Spinal cord (tissue), 10 donors: ENCODE data around the gene ATF5. TPM values are rescaled to one million over a fixed set of nuclear protein-coding genes. Genes with fewer than 3 reads are reported as not detected.

Experiments
- DNase-seq, 6 donors: peaks; one replicate each; pipeline versions ENCODE4 v3.0.0 to v3.0.0-alpha.2; 2013 to 2015; ENCODE audit warnings: low spot score in 6 of 6, low read depth in 4 of 6
- H3K27ac ChIP-seq: one replicate; pipeline ENCODE4 v1.5.1; 2013; ENCODE audit warnings: low read depth, low read length, control low read depth
- H3K27me3 ChIP-seq: one replicate; pipeline ENCODE4 v1.6.1; 2013; ENCODE audit warnings: low read length; ENCODE audit not compliant: control insufficient read depth, insufficient read depth
- H3K36me3 ChIP-seq: one replicate; pipeline ENCODE4 v1.6.1; 2013; ENCODE audit warnings: low read length; ENCODE audit not compliant: control insufficient read depth, insufficient read depth
- H3K4me1 ChIP-seq: one replicate; pipeline ENCODE4 v1.6.1; 2013; ENCODE audit warnings: low read length; ENCODE audit not compliant: control insufficient read depth, insufficient read depth
- H3K4me3 ChIP-seq: one replicate; pipeline ENCODE4 v1.5.1; 2013; ENCODE audit warnings: low read depth, low read length, control low read depth
- H3K9me3 ChIP-seq: one replicate; pipeline ENCODE4 v1.6.1; 2013; ENCODE audit warnings: low read length; ENCODE audit not compliant: control insufficient read depth, insufficient read depth
- WGBS: methylation state at CpG from one replicate; pipeline ENCODE4 v1.1.5; 2013; ENCODE audit warnings: missing lambda C conversion rate; ENCODE audit not compliant: insufficient coverage; 5-methylcytosine and 5-hydroxymethylcytosine counted together
- long read RNA-seq, 4 donors: transcript quantifications; one replicate each; lab custom pipeline, GENCODE V29; 2026
- polyA plus RNA-seq, 2 donors: library from polyadenylated mRNA; unstranded; fragments of 120-200 nt; gene quantifications; one replicate each; pipeline ENCODE4 v1.2.1, GENCODE V29; 2013; ENCODE audit not compliant: insufficient read length in 2 of 2
- total RNA-seq, 2 donors: library from RNA; depleted of rRNA in 1 of 2; stranded (reverse); fragments of 120-200 nt in 1 of 2; fragments of >200 nt in 1 of 2; gene quantifications; one replicate each; pipeline versions ENCODE4 v1.2.3 to v1.2.4, GENCODE V29; 2013 to 2014
- donor health status: healthy.

ATF5 gene, protein sequence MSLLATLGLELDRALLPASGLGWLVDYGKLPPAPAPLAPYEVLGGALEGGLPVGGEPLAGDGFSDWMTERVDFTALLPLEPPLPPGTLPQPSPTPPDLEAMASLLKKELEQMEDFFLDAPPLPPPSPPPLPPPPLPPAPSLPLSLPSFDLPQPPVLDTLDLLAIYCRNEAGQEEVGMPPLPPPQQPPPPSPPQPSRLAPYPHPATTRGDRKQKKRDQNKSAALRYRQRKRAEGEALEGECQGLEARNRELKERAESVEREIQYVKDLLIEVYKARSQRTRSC
- 1 to 10 TPM; 2.6 to 7.2 TPM for total RNA-seq
- 10 to 100 TPM; 19.0 to 19.5 TPM for polyA plus RNA-seq
- long read RNA-seq, donor 1, partial matches to known transcripts: 5 of 9 reads
- long read RNA-seq, donor 1, other reads (novel, unspliced or antisense): 0 of 9 reads
- long read RNA-seq, donor 2, partial matches to known transcripts: 0 of 1 reads
- long read RNA-seq, donor 2, other reads (novel, unspliced or antisense): 0 of 1 reads
- long read RNA-seq, donor 3, partial matches to known transcripts: 0 of 4 reads
- long read RNA-seq, donor 3, other reads (novel, unspliced or antisense): 0 of 4 reads
- long read RNA-seq, donor 4, transcript ATF5-201 (3 exons, 2,069 nt): major isoform, 7 of 18 reads
- long read RNA-seq, donor 4, partial matches to known transcripts: 7 of 18 reads
- long read RNA-seq, donor 4, other reads (novel, unspliced or antisense): 0 of 18 reads

DNA sequence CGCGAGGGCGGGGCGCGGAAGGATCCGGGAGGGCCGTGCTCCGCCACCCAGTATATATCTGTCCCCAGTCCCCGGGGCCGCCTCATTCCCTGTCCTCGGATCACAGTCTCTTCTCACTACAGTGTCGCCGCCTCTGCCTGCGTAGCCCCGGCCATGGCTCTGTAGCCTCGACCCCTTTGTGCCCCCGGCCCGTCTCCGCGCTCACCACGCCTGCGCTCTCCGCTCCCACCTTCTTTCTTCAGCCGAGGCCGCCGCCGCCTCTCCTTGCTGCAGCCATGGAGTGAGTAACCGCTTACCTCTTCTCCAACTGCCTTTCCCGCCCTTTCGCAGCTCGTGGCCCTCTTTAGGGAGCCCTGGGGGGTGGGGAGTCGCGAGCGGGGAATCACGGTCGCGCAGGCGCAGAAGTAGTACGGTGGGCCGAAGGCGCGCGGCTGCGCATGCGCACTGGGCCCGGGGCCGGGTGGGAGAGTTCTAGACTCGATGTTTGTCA is at the start of gene ATF5, which contains the start of gene NUP62:
TSS of gene ATF5 (plus strand) at position 85 of the 490 bp plus-strand sequence. CDS start 1,646 bp downstream, outside the sequence.
TSS of gene NUP62 (minus strand) at position 384 of the 490 bp plus-strand sequence. CDS start 19,697 bp downstream, outside the sequence.
- Histone ChIP-seq H3K4me1 (peaks cover 24% of the 10 kb centered on the region), H3K36me3 (peaks cover 42% of the 10 kb centered on the region), H3K4me3 (peak within 1 kb of the TSS; percentile 96), H3K27ac (peak within 1 kb of the TSS; percentile 98), H3K27me3 (no peaks in the 10 kb centered on the region), H3K9me3 (no peaks in the 10 kb centered on the region)
- WGBS: under 1% methylated on average over 47 of the region's 48 CpGs
- peak in 3 of 6 donors; percentile 12 to 97 (median 12) for DNase-seq

DNA sequence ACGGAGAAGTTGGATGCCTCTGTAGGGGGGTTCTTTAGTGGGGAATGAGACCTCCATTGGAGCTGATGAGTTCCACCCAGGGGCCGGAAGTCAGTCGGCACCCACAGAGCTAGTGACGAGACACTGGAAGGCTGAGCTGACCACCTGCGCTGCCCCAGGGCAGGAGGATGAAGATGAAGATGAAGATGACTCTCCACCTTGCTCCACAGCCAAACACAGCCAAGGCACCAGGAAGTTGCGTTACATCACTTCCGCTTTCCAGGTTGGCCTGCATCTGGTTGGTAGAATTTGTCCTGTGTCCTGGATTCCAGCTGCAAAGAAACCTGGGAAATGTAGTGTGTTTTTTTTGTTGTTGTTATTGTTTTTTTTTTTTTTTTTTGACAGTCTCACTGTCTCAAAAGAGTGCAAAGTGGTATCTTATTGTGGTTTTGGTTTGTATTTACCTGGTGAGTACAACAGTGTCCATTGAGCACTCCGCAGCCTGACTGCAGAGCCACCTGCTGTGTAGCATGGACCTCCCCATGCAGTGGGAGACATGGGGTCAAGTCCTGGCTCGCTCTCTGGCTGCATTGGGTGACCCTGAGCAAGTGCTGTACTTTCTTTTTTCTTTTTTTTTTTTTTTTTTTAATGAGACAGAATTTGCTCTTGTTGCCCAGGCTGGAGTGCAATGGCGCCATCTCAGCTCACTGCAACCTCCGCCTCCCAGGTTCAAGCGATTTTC is 49.6 kb upstream of the ATF5 start:
- no peaks in the 10 kb centered on the region for H3K9me3 ChIP-seq
- H3K27me3 ChIP-seq: no peaks in the 10 kb centered on the region
- H3K4me3 ChIP-seq: no peak overlapping the region
- no peak overlapping the region for H3K27ac ChIP-seq
- peaks cover 69% of the 10 kb centered on the region for H3K36me3 ChIP-seq
- 94% methylated on average over 7 of the region's 12 CpGs for WGBS
- peaks cover 23% of the 10 kb centered on the region for H3K4me1 ChIP-seq
- DNase-seq: no peak

DNA sequence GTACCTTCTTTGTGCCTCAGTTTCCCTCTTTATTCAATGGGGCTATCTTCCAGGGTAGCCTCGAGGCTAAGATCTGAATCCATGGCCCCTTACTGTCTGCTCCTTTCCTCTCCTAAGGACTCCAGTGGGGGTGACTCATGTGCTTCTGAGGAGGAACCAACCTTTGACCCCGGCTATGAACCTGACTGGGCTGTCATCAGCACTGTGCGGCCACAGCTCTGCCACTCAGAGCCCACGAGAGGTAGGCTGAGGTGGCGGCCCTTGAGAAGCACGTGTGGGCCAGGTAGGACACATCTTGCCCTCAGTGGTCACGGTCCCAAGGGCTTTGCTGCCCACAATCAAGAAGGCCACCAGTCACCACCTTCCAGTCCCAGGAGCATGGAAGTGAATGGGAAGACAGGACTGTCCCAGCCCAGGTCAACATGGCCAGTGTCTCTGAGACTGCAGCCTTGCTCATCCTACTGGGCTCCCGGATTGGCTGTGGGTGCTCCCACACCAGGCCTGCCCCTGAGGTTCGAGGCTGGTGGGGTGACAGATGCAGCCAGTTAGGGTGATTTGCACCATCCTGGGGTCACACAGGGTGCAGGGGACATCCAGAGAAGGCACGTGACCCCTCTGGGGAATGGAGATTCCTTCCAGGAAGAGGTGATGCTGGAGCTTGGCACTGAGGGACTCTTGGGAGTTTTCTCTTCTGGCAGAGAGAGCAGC is 48.7 kb upstream of the ATF5 start:
- no peaks in the 10 kb centered on the region for H3K9me3 ChIP-seq
- no peaks in the 10 kb centered on the region for H3K27me3 ChIP-seq
- no peak overlapping the region for H3K27ac ChIP-seq
- peaks cover 70% of the 10 kb centered on the region for H3K36me3 ChIP-seq
- H3K4me3 ChIP-seq: no peak overlapping the region
- DNase-seq: no peak
- 95% methylated on average over 9 of the region's 10 CpGs for WGBS
- peaks cover 19% of the 10 kb centered on the region for H3K4me1 ChIP-seq

DNA sequence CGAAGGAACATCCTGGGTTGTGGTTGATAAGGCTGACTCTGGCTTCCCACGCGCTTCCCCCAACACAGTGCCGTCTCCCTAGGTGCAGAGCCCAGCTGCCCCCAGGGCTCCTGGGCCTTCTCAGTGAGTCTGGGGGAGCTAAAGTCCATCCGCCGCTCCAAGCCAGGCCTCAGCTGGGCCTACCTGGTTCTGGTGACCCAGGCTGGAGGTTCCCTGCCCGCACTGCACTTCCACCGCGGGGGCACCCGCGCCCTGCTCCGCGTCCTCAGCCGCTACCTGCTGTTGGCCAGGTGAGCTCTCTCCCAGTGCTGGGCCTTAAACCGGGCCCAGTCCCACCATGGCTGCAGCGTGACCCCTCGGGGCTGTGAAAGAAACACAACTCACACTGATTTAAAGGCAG is 47.8 kb upstream of the ATF5 start:
- Histone ChIP-seq H3K27ac (no peak overlapping the region), H3K36me3 (peaks cover 73% of the 10 kb centered on the region), H3K9me3 (no peaks in the 10 kb centered on the region), H3K27me3 (no peaks in the 10 kb centered on the region), H3K4me3 (no peak overlapping the region), H3K4me1 (peaks cover 11% of the 10 kb centered on the region)
- over 99% methylated on average over 17 of the region's 17 CpGs for WGBS
- no peak for DNase-seq

DNA sequence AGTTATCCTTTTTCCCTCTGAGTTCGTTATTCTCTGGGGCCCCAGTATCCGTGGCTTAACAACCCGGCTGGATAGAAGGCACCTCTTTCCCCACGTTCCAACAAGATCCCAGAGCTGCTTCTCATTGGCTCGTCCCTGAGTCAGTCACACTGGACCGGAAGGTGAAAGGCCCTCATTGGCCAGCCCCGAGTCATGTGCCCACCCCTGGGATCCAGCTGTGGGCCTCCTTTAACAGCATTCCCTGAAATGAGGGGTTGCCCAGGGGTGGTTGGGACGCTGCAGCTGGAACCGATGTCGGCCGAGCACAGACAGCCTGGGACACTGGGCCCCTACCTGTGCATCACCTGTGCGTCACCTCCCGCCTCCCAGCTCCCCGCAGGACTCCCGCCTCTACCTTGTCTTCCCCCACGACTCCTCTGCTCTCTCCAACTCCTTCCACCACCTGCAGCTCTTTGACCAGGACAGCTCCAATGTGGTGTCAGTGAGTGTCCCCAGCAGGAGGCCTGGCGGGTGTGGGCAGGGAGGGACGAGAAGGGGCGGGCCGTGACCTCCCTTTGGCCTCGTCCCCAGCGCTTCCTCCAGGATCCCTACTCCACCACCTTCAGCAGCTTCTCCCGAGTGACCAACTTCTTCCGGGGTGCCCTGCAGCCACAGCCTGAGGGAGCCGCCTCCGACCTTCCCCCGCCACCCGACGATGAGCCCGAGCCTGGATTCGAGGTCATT is 47.2 kb upstream of the ATF5 start:
- Histone ChIP-seq H3K27ac (no peak overlapping the region), H3K4me1 (peaks cover 11% of the 10 kb centered on the region), H3K36me3 (peaks cover 73% of the 10 kb centered on the region), H3K27me3 (no peaks in the 10 kb centered on the region), H3K9me3 (no peaks in the 10 kb centered on the region), H3K4me3 (no peak overlapping the region)
- no peak for DNase-seq
- 87% methylated on average over 22 of the region's 31 CpGs for WGBS

DNA sequence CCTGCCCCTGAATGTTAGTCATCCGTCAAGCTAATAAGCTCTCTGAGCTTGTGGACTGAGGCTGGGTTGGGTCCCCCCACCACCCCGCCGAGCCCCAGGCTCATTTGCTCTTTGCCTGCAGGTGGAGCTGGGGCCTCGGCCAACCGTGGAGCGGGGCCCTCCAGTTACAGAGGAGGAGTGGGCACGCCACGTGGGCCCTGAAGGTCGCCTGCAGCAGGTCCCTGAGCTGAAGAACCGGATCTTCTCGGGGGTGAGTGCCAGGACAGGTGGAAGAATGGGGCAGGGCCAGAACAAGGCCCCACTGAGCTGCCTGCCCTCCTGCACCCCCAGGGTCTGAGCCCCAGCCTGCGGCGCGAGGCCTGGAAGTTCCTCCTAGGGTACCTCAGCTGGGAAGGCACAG is 46.4 kb upstream of the ATF5 start:
- H3K36me3 ChIP-seq: peaks cover 81% of the 10 kb centered on the region
- H3K4me3 ChIP-seq: no peak overlapping the region
- H3K27me3 ChIP-seq: no peaks in the 10 kb centered on the region
- WGBS: 96% methylated on average over 13 of the region's 14 CpGs
- H3K4me1 ChIP-seq: peaks cover 11% of the 10 kb centered on the region
- H3K9me3 ChIP-seq: no peaks in the 10 kb centered on the region
- no peak for DNase-seq
- H3K27ac ChIP-seq: no peak overlapping the region

DNA sequence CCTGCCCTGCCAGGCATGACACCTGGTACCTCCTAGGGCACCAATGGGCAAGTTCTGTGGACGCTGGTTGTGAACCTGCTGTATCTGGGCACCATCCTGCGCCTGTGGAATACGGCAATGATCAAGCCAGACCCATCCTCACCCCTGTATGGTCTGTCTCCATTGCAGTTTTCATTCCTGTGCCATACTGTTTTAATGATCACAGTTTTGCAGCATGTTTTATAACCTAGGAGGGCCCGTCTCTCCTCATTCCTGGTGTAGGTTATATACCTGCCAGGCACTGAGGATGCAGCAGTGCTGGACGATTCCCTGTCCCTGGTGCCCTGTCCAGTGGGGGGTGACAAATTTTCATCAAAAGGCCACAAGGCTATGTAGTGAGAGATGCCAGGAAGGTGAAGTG is 45.9 kb upstream of the ATF5 start:
- 100% methylated on average over 5 of the region's 5 CpGs for WGBS

DNA sequence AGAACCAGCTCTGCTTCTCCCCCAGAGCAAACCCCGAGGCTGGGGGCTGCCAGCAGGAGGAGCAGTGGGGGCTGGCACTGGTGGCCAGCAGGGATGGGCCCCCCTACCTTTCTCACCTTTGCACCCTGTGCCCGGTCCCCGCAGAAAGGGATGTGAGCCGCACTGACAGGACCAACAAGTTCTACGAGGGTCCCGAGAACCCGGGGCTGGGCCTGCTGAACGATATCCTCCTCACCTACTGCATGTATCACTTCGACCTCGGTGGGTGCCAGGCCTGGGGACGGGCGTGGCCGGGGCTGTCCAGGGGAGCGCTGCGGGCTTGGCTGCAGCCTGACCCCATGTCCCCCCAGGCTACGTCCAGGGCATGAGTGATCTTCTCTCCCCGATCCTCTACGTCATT is 44.9 kb upstream of the ATF5 start:
- DNase-seq: no peak
- Histone ChIP-seq H3K27me3 (no peaks in the 10 kb centered on the region), H3K9me3 (no peaks in the 10 kb centered on the region), H3K27ac (no peak overlapping the region), H3K36me3 (peaks cover 88% of the 10 kb centered on the region), H3K4me3 (no peak overlapping the region), H3K4me1 (no peaks in the 10 kb centered on the region)
- WGBS: 98% methylated on average over 16 of the region's 18 CpGs

More for the DNA sequence above, 45.9 kb upstream of the ATF5 start:
- H3K36me3 ChIP-seq: peaks cover 86% of the 10 kb centered on the region
- no peaks in the 10 kb centered on the region for H3K27me3 ChIP-seq
- H3K27ac ChIP-seq: no peak overlapping the region
- H3K9me3 ChIP-seq: no peaks in the 10 kb centered on the region
- H3K4me1 ChIP-seq: peaks cover 8% of the 10 kb centered on the region
- DNase-seq: no peak
- H3K4me3 ChIP-seq: no peak overlapping the region
